SK-N-SH (cell line): ENCODE results near the gene LRMDA. TPM values are rescaled to one million over a fixed set of nuclear protein-coding genes. Genes with fewer than 3 reads are reported as not detected.

Experiments used
- CTCF ChIA-PET: fragments of 300-600, 350-600 bp; formaldehyde crosslinking; extraction: SDS; loops from one replicate; lab custom pipeline; 2021; lab: Yijun Ruan, JAX
- POLR2A ChIA-PET: fragments of 350-600 bp; sonication (Branson Sonifier 250); formaldehyde crosslinking; extraction: SDS; loops from one replicate; lab custom pipeline; 2020; ENCODE audit warnings: antibody characterized with exemption, inconsistent platforms; lab: Yijun Ruan, JAX
- DNase-seq: peaks from one replicate; pipeline ENCODE4 v3.0.0; 2012
- H2AFZ ChIP-seq: fragments of 200-600 bp; sonication (generic); 2 replicates; pipeline ENCODE4 v1.8.1; 2016; ENCODE audit warnings: antibody characterized with exemption, mild to moderate bottlenecking, low read depth
- H3F3A ChIP-seq: fragments of 200-600 bp; sonication (generic); replicated peaks from 2 replicates; pipeline ENCODE3; 2016; ENCODE audit warnings: antibody characterized with exemption, mild to moderate bottlenecking; ENCODE audit not compliant: insufficient read depth
- H3K27ac ChIP-seq, 2 experiments: fragments of 200-500 bp in 1 of 2; fragments of 200-600 bp in 1 of 2; sonication (Bioruptor generic) in 1 of 2; sonication (generic), shearing (Covaris generic) in 1 of 2; 2 replicates each; pipeline versions ENCODE4 v1.5.1 to v1.6.1; 2014 to 2016; ENCODE audit warnings: low read depth in 2 of 2, inconsistent platforms in 1 of 2, low read length in 1 of 2, mild to moderate bottlenecking in 1 of 2, mixed read lengths in 1 of 2
- H3K27me3 ChIP-seq: fragments of 200-600 bp; sonication (generic), shearing (Covaris generic); 2 replicates; pipeline ENCODE4 v1.6.1; 2016; ENCODE audit warnings: mixed run types; ENCODE audit not compliant: insufficient read depth
- H3K36me3 ChIP-seq, 2 experiments: fragments of 200-500 bp in 1 of 2; fragments of 200-600 bp in 1 of 2; sonication (Bioruptor generic) in 1 of 2; sonication (generic) in 1 of 2; replicated peaks in 1 of 2; 2 replicates each; pipeline versions ENCODE3 to v1.5.1; 2014 to 2016; ENCODE audit warnings: low read length in 1 of 2, mild to moderate bottlenecking in 1 of 2; ENCODE audit not compliant: insufficient read depth in 2 of 2, control insufficient read depth in 1 of 2
- H3K4me1 ChIP-seq, 2 experiments: fragments of 200-500 bp in 1 of 2; fragments of 200-600 bp in 1 of 2; sonication (Bioruptor generic) in 1 of 2; sonication (generic), shearing (Covaris generic) in 1 of 2; 2 replicates each; pipeline versions ENCODE4 v1.5.1 to v1.6.1; 2014 to 2016; ENCODE audit warnings: low read depth in 1 of 2, low read length in 1 of 2, mixed run types in 1 of 2; ENCODE audit not compliant: insufficient read depth in 2 of 2, control insufficient read depth in 1 of 2
- H3K4me2 ChIP-seq: fragments of 200-600 bp; sonication (generic), shearing (Covaris generic); 2 replicates; pipeline ENCODE4 v1.6.1; 2017; ENCODE audit warnings: mixed run types
- H3K4me3 ChIP-seq, 2 experiments: fragments of 200-500 bp in 1 of 2; fragments of 200-600 bp in 1 of 2; sonication (Bioruptor generic) in 1 of 2; sonication (generic), shearing (Covaris generic) in 1 of 2; 2 replicates each; pipeline versions ENCODE4 v1.5.1 to v1.8.1; 2014 to 2016; ENCODE audit warnings: low read depth in 2 of 2, inconsistent platforms in 1 of 2, low read length in 1 of 2, mild to moderate bottlenecking in 1 of 2, mixed read lengths in 1 of 2, moderate library complexity in 1 of 2
- H3K79me2 ChIP-seq: fragments of 200-600 bp; sonication (generic); 2 replicates; pipeline ENCODE4 v1.8.1; 2017; ENCODE audit warnings: mild to moderate bottlenecking; ENCODE audit not compliant: insufficient read depth
- H3K9ac ChIP-seq: fragments of 200-600 bp; sonication (generic); 2 replicates; pipeline ENCODE4 v1.6.1; 2017; ENCODE audit warnings: mixed run types
- H3K9me2 ChIP-seq: fragments of 200-600 bp; sonication (generic); 2 replicates; pipeline ENCODE4 v1.6.1; 2017; ENCODE audit warnings: mixed run types
- H3K9me3 ChIP-seq: fragments of 200-600 bp; sonication (generic); 2 replicates; pipeline ENCODE4 v1.6.1; 2017; ENCODE audit warnings: mixed run types, mild to moderate bottlenecking, moderate library complexity
- H4K20me1 ChIP-seq: fragments of 200-600 bp; sonication (generic); 2 replicates; pipeline ENCODE4 v1.6.1; 2017; ENCODE audit warnings: mild to moderate bottlenecking, mixed run types; ENCODE audit not compliant: insufficient read depth
- CHD2 ChIP-seq: fragments of 150-350 bp; IDR thresholded peaks from 2 replicates; pipeline ENCODE4 v1.6.1; 2018; ENCODE audit warnings: low read length; ENCODE audit not compliant: partially characterized antibody
- ELF1 ChIP-seq: IDR thresholded peaks from 2 replicates; pipeline ENCODE4 v1.4.0; 2012
- EP300 ChIP-seq, 2 experiments: IDR thresholded peaks; 2 replicates each; pipeline versions ENCODE4 v1.4.0 to v1.6.1; 2012; ENCODE audit warnings: borderline replicate concordance in 1 of 2, low read depth in 1 of 2, low read length in 1 of 2
- EZH2phosphoT487 ChIP-seq: fragments of 200-600 bp; sonication (generic); IDR thresholded peaks from 2 replicates; pipeline ENCODE4 v1.6.1; 2017; ENCODE audit warnings: low read depth, mixed run types, mild to moderate bottlenecking, antibody characterized with exemption, moderate library complexity, borderline replicate concordance
- FOSL2 ChIP-seq: IDR thresholded peaks from 2 replicates; pipeline ENCODE4 v1.4.0; 2012; ENCODE audit warnings: low read depth, mild to moderate bottlenecking, moderate library complexity, borderline replicate concordance
- FOXJ3 ChIP-seq: sonication (generic); formaldehyde crosslinking; IDR thresholded peaks from 2 replicates; pipeline ENCODE4 v1.5.1; 2020; ENCODE audit warnings: mild to moderate bottlenecking, missing genetic modification reagents
- FOXM1 ChIP-seq: IDR thresholded peaks from 2 replicates; pipeline ENCODE4 v1.4.0; 2012; ENCODE audit warnings: low read depth, mild to moderate bottlenecking
- GATA2 ChIP-seq: sonication (generic); formaldehyde crosslinking; IDR thresholded peaks from 2 replicates; pipeline ENCODE4 v1.5.0; 2020; ENCODE audit warnings: mild to moderate bottlenecking, missing genetic modification reagents
- IRF3 ChIP-seq: fragments of 150-350 bp; IDR thresholded peaks from 2 replicates; pipeline ENCODE4 v1.6.1; 2016; ENCODE audit warnings: mild to moderate bottlenecking, low read depth, low read length
- MAX ChIP-seq: IDR thresholded peaks from 2 replicates; pipeline ENCODE4 v1.4.0; 2012; ENCODE audit warnings: low read depth
- MEF2A ChIP-seq: IDR thresholded peaks from 2 replicates; pipeline ENCODE4 v1.4.0; 2012; ENCODE audit warnings: low read depth, borderline replicate concordance
- NRF1 ChIP-seq: IDR thresholded peaks from 2 replicates; pipeline ENCODE4 v1.6.1; 2012; ENCODE audit warnings: low read depth, mild to moderate bottlenecking, low read length
- RAD21 ChIP-seq: IDR thresholded peaks from 2 replicates; pipeline ENCODE4 v1.6.1; 2012; ENCODE audit warnings: mild to moderate bottlenecking, low read length
- RXRA ChIP-seq: IDR thresholded peaks from 2 replicates; pipeline ENCODE4 v1.4.0; 2012; ENCODE audit warnings: low read depth, mild to moderate bottlenecking, borderline replicate concordance
- SIN3A ChIP-seq: IDR thresholded peaks from 2 replicates; pipeline ENCODE4 v1.6.1; 2012; ENCODE audit warnings: low read depth, mild to moderate bottlenecking, low read length, moderate library complexity, borderline replicate concordance
- SMC3 ChIP-seq: IDR thresholded peaks from 2 replicates; pipeline ENCODE4 v1.6.1; 2012; ENCODE audit warnings: low read depth, low read length, improper control_type of control experiment
- TCF12 ChIP-seq: IDR thresholded peaks from 2 replicates; pipeline ENCODE4 v1.4.0; 2012
- USF1 ChIP-seq: IDR thresholded peaks from 2 replicates; pipeline ENCODE4 v1.4.0; 2012; ENCODE audit warnings: low read depth, borderline replicate concordance
- USF2 ChIP-seq: fragments of 150-350 bp; IDR thresholded peaks from 2 replicates; pipeline ENCODE4 v1.6.1; 2017; ENCODE audit warnings: antibody characterized with exemption, low read length, low read depth, borderline replicate concordance
- YY1 ChIP-seq: IDR thresholded peaks from 2 replicates; pipeline ENCODE4 v1.4.0; 2012; ENCODE audit warnings: low read depth, mild to moderate bottlenecking
- WGBS: methylation state at CpG from one replicate; pipeline ENCODE4 v1.1.6; 2017; ENCODE audit warnings: low lambda C conversion rate; 5-methylcytosine and 5-hydroxymethylcytosine counted together
- polyA plus RNA-seq, 3 experiments: library from polyadenylated mRNA; depleted of rRNA; stranded (reverse); fragments of >200 nt; gene quantifications; 2 replicates each; pipeline ENCODE4 v1.2.3, GENCODE V29; 2012

LRMDA gene
- polyA plus RNA-seq, 1 of the 3 experiments (the other 2 are of a cell fraction): 0.95 TPM

- H3K4me3 ChIP-seq: no peak overlapping the region
- POLR2A ChIA-PET: no interaction called here
- CTCF ChIA-PET: interaction anchor here (0.5 to 1.5 kb wide), 2 partner anchors 10 to 83 kb away, joined by 3 to 4 read pairs; no protein-coding TSS in a partner anchor
- 69% methylated on average over 4 of the region's 4 CpGs for WGBS
- H3K9me3 ChIP-seq: no peaks in the 10 kb centered on the region
- H3K27me3 ChIP-seq: no peaks in the 10 kb centered on the region; the same call in 1 of the 2 replicates
- no peak overlapping the region for H3K4me2 ChIP-seq
- H2AFZ ChIP-seq: no peak overlapping the region
- TF ChIP-seq USF1 (no peak), SMC3 (no peak), USF2 (no peak), CHD2 (no peak), TCF12 (no peak), ELF1 (no peak), SIN3A (no peak), RXRA (no peak), EP300 (IDR thresholded peaks at IDR 0.05; ENCODE audit: borderline replicate concordance in 1 of 2, low read depth in 1 of 2, low read length in 1 of 2) (no peak), EZH2phosphoT487 (no peak), FOXM1 (no peak), FOXJ3 (no peak), MAX (no peak), GATA2 (CRISPR knock-in tag) (no peak), NRF1 (no peak), YY1 (no peak), RAD21 (no peak), FOSL2 (no peak), IRF3 (no peak), MEF2A (no peak)
- no peak for DNase-seq
- no peaks in the 10 kb centered on the region for H3K36me3 ChIP-seq
- H3K9ac ChIP-seq: no peak overlapping the region
- H3K79me2 ChIP-seq: no peaks in the 10 kb centered on the region
- no peaks in the 10 kb centered on the region for H4K20me1 ChIP-seq
- no peaks in the 10 kb centered on the region for H3F3A ChIP-seq
- no peaks in the 10 kb centered on the region for H3K9me2 ChIP-seq
- H3K27ac ChIP-seq: no peak overlapping the region
- no peaks in the 10 kb centered on the region for H3K4me1 ChIP-seq
Measured at GRCh38 chr10:75926763-75927162, 495.3 kb downstream of the LRMDA start.
